IMR-90 (cell line): ENCODE results near the gene PCGF2. TPM values are rescaled to one million over a fixed set of nuclear protein-coding genes. Genes with fewer than 3 reads are reported as not detected.

Experiments
- ATAC-seq: fragments of 200-7000 bp; cut with Tn5 transposase; 2 replicates; pipeline ENCODE4 v1.9.1; 2020; ENCODE audit warnings: low read depth, mild to moderate bottlenecking, moderate library complexity
- BruUV-seq: library from RNA; stranded (reverse); fragments of 400-500 nt; replicated peaks from 2 replicates; lab custom pipeline; 2021; lab: Mats Ljungman, UMichigan
- CTCF ChIA-PET: fragments of 300-600 bp; formaldehyde crosslinking; extraction: SDS; loops from one replicate; lab custom pipeline; 2021; ENCODE audit warnings: antibody characterized with exemption; lab: Yijun Ruan, JAX
- POLR2A ChIA-PET: fragments of 300-600 bp; sonication (Branson Sonifier 250); formaldehyde crosslinking; loops from one replicate; lab custom pipeline; 2022; ENCODE audit warnings: antibody characterized with exemption; ENCODE audit not compliant: unreplicated experiment; lab: Charles Lee
- DNase-seq: peaks from one replicate; pipeline ENCODE4 v3.0.0; 2013
- H2AFZ ChIP-seq: replicated peaks from 2 replicates; pipeline ENCODE3; 2013; ENCODE audit warnings: low read length, mild to moderate bottlenecking; ENCODE audit not compliant: poor library complexity
- H2AK5ac ChIP-seq: 2 replicates; pipeline ENCODE4 v1.6.1; 2013; ENCODE audit warnings: low read depth, low read length, inconsistent platforms
- H2AK9ac ChIP-seq: replicated peaks from 2 replicates; pipeline ENCODE3; 2013; ENCODE audit warnings: mild to moderate bottlenecking, low read depth, low read length, moderate library complexity; ENCODE audit not compliant: poor library complexity
- H2BK120ac ChIP-seq: 2 replicates; pipeline ENCODE4 v1.6.1; 2013; ENCODE audit warnings: low read depth, low read length, inconsistent platforms
- H2BK15ac ChIP-seq: 3 replicates; pipeline ENCODE4 v1.6.1; 2013; ENCODE audit warnings: low read depth, low read length, inconsistent platforms
- H2BK20ac ChIP-seq: 2 replicates; pipeline ENCODE4 v1.6.1; 2013; ENCODE audit warnings: low read depth, mild to moderate bottlenecking, inconsistent platforms, low read length, moderate library complexity
- H2BK5ac ChIP-seq: 2 replicates; pipeline ENCODE4 v1.6.1; 2013; ENCODE audit warnings: mild to moderate bottlenecking, low read depth, low read length, inconsistent platforms; ENCODE audit not compliant: poor library complexity, severe bottlenecking
- H3K14ac ChIP-seq: replicated peaks from 2 replicates; pipeline ENCODE4 v1.6.1; 2013; ENCODE audit warnings: low read depth, low read length, inconsistent platforms
- H3K18ac ChIP-seq: 2 replicates; pipeline ENCODE4 v1.6.1; 2013; ENCODE audit warnings: low read depth, low read length, control low read depth
- H3K23ac ChIP-seq: 2 replicates; pipeline ENCODE4 v1.6.1; 2013; ENCODE audit warnings: low read depth, low read length, inconsistent platforms
- H3K27ac ChIP-seq: 2 replicates; pipeline ENCODE4 v1.5.1; 2013; ENCODE audit warnings: mild to moderate bottlenecking, control low read depth, low read length; ENCODE audit not compliant: insufficient read depth
- H3K27me3 ChIP-seq: 2 replicates; pipeline ENCODE4 v1.6.1; 2013; ENCODE audit warnings: low read length; ENCODE audit not compliant: control insufficient read depth, insufficient read depth
- H3K36me3 ChIP-seq: 2 replicates; pipeline ENCODE4 v1.6.1; 2013; ENCODE audit warnings: low read length, mixed read lengths; ENCODE audit not compliant: control insufficient read depth, insufficient read depth
- H3K4ac ChIP-seq: 2 replicates; pipeline ENCODE4 v1.6.1; 2013; ENCODE audit warnings: low read depth, low read length, inconsistent platforms
- H3K4me1 ChIP-seq: 2 replicates; pipeline ENCODE4 v1.6.1; 2013; ENCODE audit warnings: low read length, mixed read lengths; ENCODE audit not compliant: control insufficient read depth, insufficient read depth
- H3K4me2 ChIP-seq: 2 replicates; pipeline ENCODE4 v1.6.1; 2013; ENCODE audit warnings: low read depth, mild to moderate bottlenecking, control low read depth, low read length, moderate library complexity
- H3K4me3 ChIP-seq: 2 replicates; pipeline ENCODE4 v1.5.1; 2013; ENCODE audit warnings: low read depth, mild to moderate bottlenecking, control low read depth, low read length, moderate library complexity; ENCODE audit not compliant: insufficient read depth
- H3K56ac ChIP-seq: 2 replicates; pipeline ENCODE4 v1.6.1; 2013; ENCODE audit warnings: low read length, inconsistent platforms; ENCODE audit not compliant: insufficient read depth; ENCODE audit errors: extremely low read depth
- H3K79me1 ChIP-seq, 2 experiments: 2 replicates each; pipeline ENCODE4 v1.6.1; 2013; ENCODE audit warnings: low read length in 2 of 2, inconsistent platforms in 1 of 2, low read depth in 1 of 2
- H3K9ac ChIP-seq: 2 replicates; pipeline ENCODE4 v1.6.1; 2013; ENCODE audit warnings: low read depth, low read length, control low read depth
- H3K9me1 ChIP-seq: 2 replicates; pipeline ENCODE4 v1.6.1; 2013; ENCODE audit warnings: low read length, inconsistent platforms; ENCODE audit not compliant: insufficient read depth
- H3K9me3 ChIP-seq: 2 replicates; pipeline ENCODE4 v1.6.1; 2013; ENCODE audit warnings: low read length; ENCODE audit not compliant: control insufficient read depth, insufficient read depth
- H4K20me1 ChIP-seq: 2 replicates; pipeline ENCODE4 v1.6.1; 2013; ENCODE audit warnings: low read length, inconsistent platforms; ENCODE audit not compliant: insufficient read depth
- H4K5ac ChIP-seq: 2 replicates; pipeline ENCODE4 v1.6.1; 2013; ENCODE audit warnings: mild to moderate bottlenecking, low read depth, low read length, control low read depth
- H4K8ac ChIP-seq, 2 experiments: 2 replicates each; pipeline ENCODE4 v1.6.1; 2013; ENCODE audit warnings: low read depth in 2 of 2, low read length in 2 of 2, control low read depth in 1 of 2, inconsistent platforms in 1 of 2
- H4K91ac ChIP-seq: 2 replicates; pipeline ENCODE4 v1.6.1; 2013; ENCODE audit warnings: low read depth, low read length, inconsistent platforms; ENCODE audit not compliant: insufficient read depth
- BHLHE40 ChIP-seq: fragments of 150-350 bp; IDR thresholded peaks from 2 replicates; pipeline ENCODE4 v1.6.1; 2016; ENCODE audit warnings: mild to moderate bottlenecking, low read depth, low read length
- CEBPB ChIP-seq: IDR thresholded peaks from 2 replicates; pipeline ENCODE4 v1.6.1; 2012; ENCODE audit warnings: low read depth, low read length, improper control_type of control experiment
- CHD1 ChIP-seq: IDR thresholded peaks from 2 replicates; pipeline ENCODE4 v1.6.1; 2012; ENCODE audit warnings: low read depth, low read length, improper control_type of control experiment
- FOS ChIP-seq: fragments of 150-350 bp; IDR thresholded peaks from 2 replicates; pipeline ENCODE4 v1.6.1; 2016; ENCODE audit warnings: low read depth, low read length
- MAZ ChIP-seq: IDR thresholded peaks from 2 replicates; pipeline ENCODE4 v1.6.1; 2012; ENCODE audit warnings: low read depth, mild to moderate bottlenecking, low read length, improper control_type of control experiment, moderate library complexity, borderline replicate concordance
- MXI1 ChIP-seq: IDR thresholded peaks from 2 replicates; pipeline ENCODE4 v1.6.1; 2012; ENCODE audit warnings: low read depth, mild to moderate bottlenecking, low read length, moderate library complexity, borderline replicate concordance
- POLR2A ChIP-seq: IDR thresholded peaks from 2 replicates; pipeline ENCODE4 v1.6.1; 2012; ENCODE audit warnings: mild to moderate bottlenecking, low read depth, low read length
- RAD21 ChIP-seq: IDR thresholded peaks from 2 replicates; pipeline ENCODE4 v1.6.1; 2012; ENCODE audit warnings: low read length, improper control_type of control experiment
- RCOR1 ChIP-seq: IDR thresholded peaks from 2 replicates; pipeline ENCODE4 v1.6.1; 2012; ENCODE audit warnings: mild to moderate bottlenecking, low read length, improper control_type of control experiment; ENCODE audit not compliant: insufficient replicate concordance
- WGBS, 2 experiments: methylation state at CpG; one replicate each; pipeline versions ENCODE4 v1.1.5 to v1.1.7; 2013; ENCODE audit warnings: missing lambda C conversion rate in 2 of 2; ENCODE audit not compliant: insufficient read length in 1 of 2; ENCODE audit errors: extremely low coverage in 2 of 2; 5-methylcytosine and 5-hydroxymethylcytosine counted together
- dilution Hi-C: fragments of 300-500 bp; cut with HindIII; formaldehyde crosslinking; loops from one replicate; pipeline ENCODE4 v1.14.3; 2018; ENCODE audit warnings: low sequenced_read_pairs; ENCODE audit not compliant: unreplicated experiment
- in situ Hi-C: fragments of 300-500 bp; cut with MboI; formaldehyde crosslinking; loops from 3 replicates; pipeline ENCODE4 v1.14.3; 2019; ENCODE audit warnings: low sequenced_read_pairs, inconsistent platforms, mixed read lengths
- intact Hi-C: fragments of 100-400 bp; cut with micrococcal nuclease; formaldehyde crosslinking; loops from 2 replicates; pipeline ENCODE4 v1.10.0; 2022
- polyA plus RNA-seq, 3 experiments: library from polyadenylated mRNA; depleted of rRNA; stranded (reverse); fragments of >200 nt; gene quantifications; 2 replicates each; pipeline ENCODE4 v1.2.3, GENCODE V29; 2012; ENCODE audit warnings: low replicate concordance in 1 of 3
- total RNA-seq: library from RNA; depleted of rRNA; stranded (reverse); fragments of >200 nt; gene quantifications from 2 replicates; pipeline ENCODE4 v1.2.3, GENCODE V29; 2012
- TF ChIP-seq, protein P1 (sequence below): fragments of 150-350 bp; IDR thresholded peaks from 2 replicates; pipeline ENCODE4 v1.6.1; 2017; ENCODE audit warnings: mild to moderate bottlenecking, antibody characterized with exemption, low read length, low read depth
- TF ChIP-seq, protein P2 (sequence below): fragments of 150-350 bp; IDR thresholded peaks from 2 replicates; pipeline ENCODE4 v1.6.1; 2016; ENCODE audit warnings: low read depth, mild to moderate bottlenecking, low read length, moderate library complexity, borderline replicate concordance

Gene PCGF2
- total and polyA plus RNA-seq, 2 of the 4 experiments (the other 2 are of a cell fraction) = 1.1 to 18.2 TPM

DNA sequence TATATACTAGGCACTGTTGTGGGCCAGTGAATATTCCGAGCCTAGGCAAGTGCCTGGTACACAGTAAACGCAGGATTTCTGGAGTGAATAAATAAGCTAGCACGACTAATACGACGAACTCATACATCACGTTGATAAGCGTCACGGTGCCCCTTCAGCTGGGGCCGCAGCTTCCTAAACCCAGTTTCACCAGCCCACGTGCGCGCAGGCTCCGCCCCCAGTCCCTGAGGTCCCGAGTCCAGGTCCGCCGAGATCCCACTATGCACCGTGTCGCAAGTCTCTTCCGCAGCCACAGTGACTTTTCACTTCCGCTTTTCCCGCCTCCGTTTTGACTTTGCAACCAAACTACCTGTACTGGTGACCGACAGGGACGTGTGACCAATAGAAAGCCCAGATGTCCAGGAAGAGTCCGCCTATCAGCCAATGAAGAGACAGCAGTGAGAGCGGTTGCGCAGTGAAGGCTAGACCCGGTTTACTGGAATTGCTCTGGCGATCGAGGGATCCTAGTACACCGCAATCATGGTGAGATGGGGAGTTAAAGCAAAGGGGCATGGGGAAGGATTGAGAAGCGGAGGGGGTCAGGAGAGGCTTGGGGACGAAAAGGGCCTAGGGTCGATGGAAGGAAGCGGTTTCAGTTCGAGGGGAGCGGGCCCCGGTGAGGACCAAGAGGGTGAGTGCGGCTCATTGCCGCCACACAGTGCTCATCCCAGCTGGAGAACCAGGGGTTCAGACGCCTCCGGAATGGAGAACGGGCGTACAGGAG lies 4.4 kb upstream of the PCGF2 start, which contains the start of gene PSMB3 (continued):
- TF ChIP-seq RCOR1 (no peak), RAD21 (no peak), POLR2A (peak; percentile 35; the same call in 1 of the 2 replicates), BHLHE40 (0 out of 2 replicates have a peak, but pooled peaks have one; percentile 51)

DNA sequence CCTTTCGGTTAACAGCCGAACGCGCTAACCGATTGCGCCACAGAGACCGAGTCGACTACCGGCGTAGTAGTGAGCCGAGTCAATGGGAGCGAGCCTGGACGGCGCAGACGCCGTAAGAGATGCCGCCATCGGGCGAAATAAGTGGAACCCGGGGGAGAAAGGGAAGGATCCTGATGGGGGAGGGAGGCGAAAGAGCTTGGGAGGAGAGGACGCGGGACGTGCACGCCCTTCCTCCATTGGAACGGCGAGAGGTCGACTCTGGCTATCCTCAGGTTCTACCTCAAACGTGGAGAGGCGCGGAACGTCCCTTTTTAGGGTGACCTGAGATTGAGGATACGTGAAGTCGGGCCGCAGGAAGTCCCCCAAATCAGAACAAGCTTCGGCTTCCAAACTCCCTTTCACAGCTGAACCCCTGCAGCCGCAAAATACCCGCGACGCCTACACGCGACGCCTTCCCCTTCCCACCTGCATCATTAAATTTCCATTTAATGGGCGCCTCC lies 3.7 kb upstream of the PCGF2 start:
- peak overlapping the region; percentile 71 for H3K27ac ChIP-seq
- intact Hi-C loops = loop anchor here (1.0 to 5.0 kb wide), 2 partner anchors 75 to 120 kb away; partner anchors contain the start of gene LASP1
- TF ChIP-seq CHD1 (no peak; the same call in 1 of the 2 replicates), POLR2A (peak; percentile 41; the same call in 1 of the 2 replicates), CEBPB (peak; percentile 89), FOS (peak; percentile 85), MXI1 (peak; percentile 12; the same call in 1 of the 2 replicates), MAZ (no peak)
- TF ChIP-seq, protein P1, sequence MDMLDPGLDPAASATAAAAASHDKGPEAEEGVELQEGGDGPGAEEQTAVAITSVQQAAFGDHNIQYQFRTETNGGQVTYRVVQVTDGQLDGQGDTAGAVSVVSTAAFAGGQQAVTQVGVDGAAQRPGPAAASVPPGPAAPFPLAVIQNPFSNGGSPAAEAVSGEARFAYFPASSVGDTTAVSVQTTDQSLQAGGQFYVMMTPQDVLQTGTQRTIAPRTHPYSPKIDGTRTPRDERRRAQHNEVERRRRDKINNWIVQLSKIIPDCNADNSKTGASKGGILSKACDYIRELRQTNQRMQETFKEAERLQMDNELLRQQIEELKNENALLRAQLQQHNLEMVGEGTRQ = no peak
- TF ChIP-seq, protein P2, sequence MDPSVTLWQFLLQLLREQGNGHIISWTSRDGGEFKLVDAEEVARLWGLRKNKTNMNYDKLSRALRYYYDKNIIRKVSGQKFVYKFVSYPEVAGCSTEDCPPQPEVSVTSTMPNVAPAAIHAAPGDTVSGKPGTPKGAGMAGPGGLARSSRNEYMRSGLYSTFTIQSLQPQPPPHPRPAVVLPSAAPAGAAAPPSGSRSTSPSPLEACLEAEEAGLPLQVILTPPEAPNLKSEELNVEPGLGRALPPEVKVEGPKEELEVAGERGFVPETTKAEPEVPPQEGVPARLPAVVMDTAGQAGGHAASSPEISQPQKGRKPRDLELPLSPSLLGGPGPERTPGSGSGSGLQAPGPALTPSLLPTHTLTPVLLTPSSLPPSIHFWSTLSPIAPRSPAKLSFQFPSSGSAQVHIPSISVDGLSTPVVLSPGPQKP = no peak

More for the DNA sequence above, 3.7 kb upstream of the PCGF2 start:
- Histone ChIP-seq H2AK5ac (peak overlapping the region; percentile 73), H3K4me3 (peak overlapping the region; percentile 82), H3K56ac (peak overlapping the region; percentile 49), H3K14ac (peak overlapping the region; percentile 49), H3K18ac (no peak overlapping the region), H4K5ac (peak overlapping the region; percentile 36; the same call in 1 of the 2 replicates), H4K20me1 (peaks cover 11% of the 10 kb centered on the region), H2AFZ (peak overlapping the region; percentile 97), H3K36me3 (peaks cover 12% of the 10 kb centered on the region), H2BK120ac (no peak overlapping the region), H3K79me1 (peaks cover 8 to 43% of the 10 kb centered on the region in 2 experiments; a peak in 3 of 4 replicates), H3K4ac (peak overlapping the region; percentile 82), H2AK9ac (peak overlapping the region; percentile 90), H4K91ac (peak overlapping the region; percentile 68), H3K23ac (peak overlapping the region; percentile 2; the same call in 1 of the 2 replicates), H3K4me1 (peaks cover 1% of the 10 kb centered on the region; the same call in 1 of the 2 replicates), H3K9me3 (no peaks in the 10 kb centered on the region), H3K9me1 (no peaks in the 10 kb centered on the region), H3K27me3 (no peaks in the 10 kb centered on the region), H2BK20ac (no peak overlapping the region), H3K9ac (peak overlapping the region; percentile 72), H2BK5ac (peak overlapping the region; percentile 55), H2BK15ac (no peak overlapping the region; the same call in 2 of the 3 replicates), H4K8ac (peak overlapping the region; percentile 45 to 74), H3K4me2 (peak overlapping the region; percentile 91)
- CTCF ChIA-PET = interaction anchor here (0.6 to 1.1 kb wide), 3 partner anchors 11 to 55 kb away, joined by 3 read pairs; no protein-coding TSS in a partner anchor
- in situ Hi-C loops (no loop called here), dilution Hi-C loops (no loop called here)
- no TSS peak for BruUV-seq
- POLR2A ChIA-PET = no interaction called here
- DNase-seq (peak; percentile 84), ATAC-seq (peak; percentile 27)
- 0% methylated on average over 4 of the region's 44 CpGs; no CpG with 5 or more reads in 1 of the 2 experiments for WGBS, 2 experiments
